Spinal cord (tissue), 10 donors: ENCODE measurements around the gene CLIP1. TPM values are rescaled to one million over a fixed set of nuclear protein-coding genes. Genes with fewer than 3 reads are reported as not detected.
"Not testable (repeated sequence)": the region's sequence is repeated elsewhere in the genome, so short reads cannot be mapped to it uniquely, and the experiment has no call there.

Experiments used
- DNase-seq, 6 donors: peaks; one replicate each; pipeline versions ENCODE4 v3.0.0 to v3.0.0-alpha.2; 2013 to 2015; ENCODE audit warnings: low spot score in 6 of 6, low read depth in 4 of 6
- H3K27ac ChIP-seq: one replicate; pipeline ENCODE4 v1.5.1; 2013; ENCODE audit warnings: low read depth, low read length, control low read depth
- H3K27me3 ChIP-seq: one replicate; pipeline ENCODE4 v1.6.1; 2013; ENCODE audit warnings: low read length; ENCODE audit not compliant: control insufficient read depth, insufficient read depth
- H3K36me3 ChIP-seq: one replicate; pipeline ENCODE4 v1.6.1; 2013; ENCODE audit warnings: low read length; ENCODE audit not compliant: control insufficient read depth, insufficient read depth
- H3K4me1 ChIP-seq: one replicate; pipeline ENCODE4 v1.6.1; 2013; ENCODE audit warnings: low read length; ENCODE audit not compliant: control insufficient read depth, insufficient read depth
- H3K4me3 ChIP-seq: one replicate; pipeline ENCODE4 v1.5.1; 2013; ENCODE audit warnings: low read depth, low read length, control low read depth
- H3K9me3 ChIP-seq: one replicate; pipeline ENCODE4 v1.6.1; 2013; ENCODE audit warnings: low read length; ENCODE audit not compliant: control insufficient read depth, insufficient read depth
- WGBS: methylation state at CpG from one replicate; pipeline ENCODE4 v1.1.5; 2013; ENCODE audit warnings: missing lambda C conversion rate; ENCODE audit not compliant: insufficient coverage; 5-methylcytosine and 5-hydroxymethylcytosine counted together
- long read RNA-seq, 4 donors: transcript quantifications; one replicate each; lab custom pipeline, GENCODE V29; 2026
- polyA plus RNA-seq, 2 donors: library from polyadenylated mRNA; unstranded; fragments of 120-200 nt; gene quantifications; one replicate each; pipeline ENCODE4 v1.2.1, GENCODE V29; 2013; ENCODE audit not compliant: insufficient read length in 2 of 2
- total RNA-seq, 2 donors: library from RNA; depleted of rRNA in 1 of 2; stranded (reverse); fragments of 120-200 nt in 1 of 2; fragments of >200 nt in 1 of 2; gene quantifications; one replicate each; pipeline versions ENCODE4 v1.2.3 to v1.2.4, GENCODE V29; 2013 to 2014
- donor health status: healthy.

CLIP1 gene
- total RNA-seq (10 to 100 TPM; 52.1 to 53.6 TPM), polyA plus RNA-seq (10 to 100 TPM; 52.2 to 53.6 TPM)
- long read RNA-seq, donor 1, partial matches to known transcripts = 5 of 10 reads
- long read RNA-seq, donor 1, other reads (novel, unspliced or antisense) = 0 of 10 reads
- long read RNA-seq, donor 2, partial matches to known transcripts = 0 of 1 reads
- long read RNA-seq, donor 2, other reads (novel, unspliced or antisense) = 0 of 1 reads
- long read RNA-seq, donor 3, partial matches to known transcripts = 7 of 8 reads
- long read RNA-seq, donor 3, other reads (novel, unspliced or antisense) = 0 of 8 reads
- long read RNA-seq, donor 4, partial matches to known transcripts = 0 of 3 reads
- long read RNA-seq, donor 4, other reads (novel, unspliced or antisense) = 0 of 3 reads

DNA sequence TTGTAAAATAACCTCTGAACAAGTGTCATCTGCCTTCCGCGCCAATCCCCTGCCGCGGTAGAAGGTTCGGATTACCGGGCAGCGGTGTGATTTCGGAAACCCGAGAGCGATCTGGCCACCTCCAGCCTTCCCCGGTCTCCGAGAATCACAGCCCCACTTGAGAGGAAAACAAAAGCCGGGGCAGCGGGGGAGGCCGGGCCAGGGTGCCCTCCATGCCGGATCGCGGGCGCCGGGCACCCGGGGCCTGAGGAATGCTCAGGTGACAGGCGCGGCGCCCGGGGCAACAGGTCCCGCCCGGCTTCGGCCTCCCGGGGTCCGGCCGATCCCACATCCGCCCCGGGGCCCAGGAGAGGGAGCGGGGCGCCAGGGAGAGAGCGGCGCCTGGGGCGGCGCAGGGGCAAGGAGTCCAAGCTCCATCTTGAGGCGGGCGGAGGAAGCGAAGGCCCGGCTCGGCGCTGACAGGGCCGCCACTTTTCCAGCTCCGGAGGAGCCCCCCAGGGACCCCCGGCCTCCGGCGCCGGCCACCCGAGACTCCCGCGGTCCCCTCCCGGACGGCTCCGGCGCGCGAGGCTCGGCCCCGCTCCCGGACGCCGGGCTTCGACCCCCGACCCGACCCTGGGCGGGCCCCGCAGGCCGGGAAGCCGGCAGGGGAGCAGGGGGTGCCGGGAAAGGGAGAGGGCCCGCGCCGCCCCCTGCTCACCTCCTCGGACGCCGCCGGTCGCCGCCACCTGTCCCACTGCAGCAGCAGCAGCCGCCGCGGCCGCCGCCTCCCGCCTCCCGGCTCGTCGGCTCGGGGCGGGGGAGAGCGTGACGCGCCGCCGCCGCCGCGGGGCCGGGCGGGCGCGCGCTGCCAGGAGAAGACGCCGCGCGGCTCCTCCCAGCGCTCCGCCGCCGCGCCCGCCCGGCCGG lies at the start of gene CLIP1:
TSS of gene CLIP1 (minus strand) at position 849 of the 909 bp plus-strand sequence. CDS start 42,217 bp downstream, outside the sequence.
- H3K4me1 ChIP-seq = peaks cover 25% of the 10 kb centered on the region
- WGBS = under 1% methylated on average over 118 of the region's 118 CpGs

DNA sequence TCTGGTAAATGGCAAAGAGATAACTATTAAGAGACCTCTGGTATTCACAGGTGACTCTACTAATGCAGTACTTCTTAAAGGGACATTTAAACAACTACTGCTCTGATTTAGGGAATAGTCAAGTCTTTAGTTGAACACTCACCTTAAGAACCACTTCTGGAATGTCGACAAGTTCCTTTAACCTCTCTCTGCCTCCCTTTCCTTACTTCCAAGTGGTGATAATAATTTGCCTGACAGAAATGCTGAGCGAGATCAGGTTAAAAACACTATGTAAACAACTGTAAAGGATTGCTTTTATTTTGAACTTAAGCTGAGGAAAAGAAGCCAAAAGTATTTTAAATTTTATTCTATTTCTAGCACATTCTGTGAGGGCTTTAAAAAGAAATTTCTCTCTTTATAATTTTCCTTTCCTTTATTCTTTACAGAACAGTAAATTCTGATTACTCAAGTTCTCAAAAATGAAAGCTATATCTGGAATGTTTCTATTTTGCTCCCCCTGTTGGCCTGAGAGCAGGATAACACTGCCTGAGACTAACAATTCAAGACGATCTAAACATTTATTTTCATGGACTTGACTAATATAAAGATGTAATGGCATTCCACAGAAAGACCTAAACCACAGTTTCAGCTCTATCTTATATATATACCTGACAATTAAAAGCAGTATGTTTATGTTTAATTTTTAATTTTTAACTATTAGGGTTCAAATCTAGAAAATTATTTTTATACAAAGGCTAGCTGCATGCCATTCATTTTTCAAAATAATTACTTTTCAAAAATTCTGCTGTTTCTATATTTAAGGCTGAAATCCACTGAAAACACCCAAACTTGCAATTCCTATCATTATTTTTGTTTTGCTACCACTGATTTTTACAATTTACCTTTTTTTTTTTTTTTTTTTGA lies 49.1 kb upstream of the CLIP1 start:
- Histone ChIP-seq H3K36me3 (peaks cover 43% of the 10 kb centered on the region), H3K9me3 (no peaks in the 10 kb centered on the region), H3K27ac (peak overlapping the region; percentile 25), H3K27me3 (no peaks in the 10 kb centered on the region), H3K4me1 (no peaks in the 10 kb centered on the region), H3K4me3 (no peak overlapping the region)
- peak; percentile 9 to 87 (median 47) for DNase-seq
- WGBS = no CpG with 5 or more reads among the region's 3 CpGs

More for the DNA sequence above, at the start of gene CLIP1:
- Histone ChIP-seq H3K36me3 (peaks cover under 1% of the 10 kb centered on the region), H3K9me3 (no peaks in the 10 kb centered on the region), H3K27ac (peak within 1 kb of the TSS; percentile 96), H3K4me3 (peak within 1 kb of the TSS; percentile 87), H3K27me3 (no peaks in the 10 kb centered on the region)
- peak in 4 of 6 donors; percentile 23 to 85 (median 56) for DNase-seq

DNA sequence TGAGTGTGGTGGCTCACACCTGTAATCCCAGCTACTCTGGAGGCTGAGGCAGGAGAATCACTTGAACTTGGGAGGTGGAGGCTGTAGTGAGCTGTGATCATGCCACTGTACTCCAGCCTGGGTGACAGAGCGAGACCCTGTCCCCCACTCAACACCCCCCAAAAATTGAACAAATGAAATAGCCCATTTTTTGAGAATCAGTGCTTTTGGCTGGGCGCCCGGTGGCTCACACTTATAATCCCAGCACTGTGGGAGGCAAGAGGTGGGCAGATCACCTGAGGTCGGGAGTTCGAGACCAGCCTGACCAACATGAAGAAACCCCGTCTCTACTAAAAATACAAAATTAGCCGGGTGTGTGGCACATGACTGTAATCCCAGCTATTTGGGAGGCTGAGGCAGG lies 48.1 kb upstream of the CLIP1 start:
- not testable (repeated sequence) for H3K4me3 ChIP-seq, H3K9me3 ChIP-seq, H3K27me3 ChIP-seq, H3K4me1 ChIP-seq, DNase-seq, H3K27ac ChIP-seq
- H3K36me3 ChIP-seq = peaks cover 33% of the 10 kb centered on the region
- WGBS = no CpG with 5 or more reads among the region's 7 CpGs

DNA sequence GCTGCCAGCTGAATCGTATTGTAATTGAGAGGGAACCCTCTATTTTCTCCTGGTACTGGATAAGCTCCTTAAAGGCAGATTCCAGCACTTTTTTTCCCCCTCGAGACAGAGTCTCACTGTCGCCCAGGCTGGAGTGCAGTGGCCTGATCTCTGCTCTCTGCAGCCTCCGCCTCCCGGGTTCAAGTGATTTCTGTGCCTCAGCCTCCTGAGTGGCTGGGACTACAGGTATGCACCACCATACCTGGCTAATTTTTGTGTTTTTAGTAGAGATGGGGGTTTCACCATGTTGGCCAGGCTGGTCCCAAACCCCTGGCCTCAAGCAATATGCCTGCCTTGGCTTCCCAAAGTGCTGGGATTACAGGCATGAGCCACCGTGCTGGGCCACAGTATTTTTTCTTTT lies 47.4 kb upstream of the CLIP1 start:
- not testable (repeated sequence) for H3K4me3 ChIP-seq, H3K4me1 ChIP-seq, H3K9me3 ChIP-seq, DNase-seq, H3K27me3 ChIP-seq, H3K27ac ChIP-seq
- H3K36me3 ChIP-seq = peaks cover 26% of the 10 kb centered on the region
- WGBS = 92% methylated on average over 6 of the region's 6 CpGs

DNA sequence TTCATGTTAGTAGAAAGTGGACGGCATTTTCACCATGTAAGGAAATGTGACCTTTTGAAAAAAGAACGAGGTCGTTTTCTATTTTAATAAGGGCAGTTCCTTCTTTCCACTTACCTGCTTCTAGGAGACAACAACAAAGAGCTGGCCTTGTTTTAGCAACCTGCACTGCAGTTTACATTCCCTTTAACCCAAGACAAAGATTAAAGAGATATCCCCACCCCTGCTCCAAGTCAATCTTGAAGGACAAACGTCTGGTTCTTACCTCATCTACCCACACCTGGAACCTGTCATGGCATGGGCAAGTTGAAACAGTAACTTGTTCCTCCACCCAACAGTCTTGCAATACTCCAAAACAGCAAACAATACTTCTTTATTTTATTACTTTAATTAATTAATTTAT lies 45.5 kb upstream of the CLIP1 start:
- H3K4me1 ChIP-seq = no peaks in the 10 kb centered on the region
- H3K27me3 ChIP-seq = no peaks in the 10 kb centered on the region
- peaks cover 12% of the 10 kb centered on the region for H3K36me3 ChIP-seq
- no peak overlapping the region for H3K4me3 ChIP-seq
- no peak for DNase-seq
- 82% methylated on average over 2 of the region's 4 CpGs for WGBS
- H3K9me3 ChIP-seq = no peaks in the 10 kb centered on the region
- no peak overlapping the region for H3K27ac ChIP-seq

DNA sequence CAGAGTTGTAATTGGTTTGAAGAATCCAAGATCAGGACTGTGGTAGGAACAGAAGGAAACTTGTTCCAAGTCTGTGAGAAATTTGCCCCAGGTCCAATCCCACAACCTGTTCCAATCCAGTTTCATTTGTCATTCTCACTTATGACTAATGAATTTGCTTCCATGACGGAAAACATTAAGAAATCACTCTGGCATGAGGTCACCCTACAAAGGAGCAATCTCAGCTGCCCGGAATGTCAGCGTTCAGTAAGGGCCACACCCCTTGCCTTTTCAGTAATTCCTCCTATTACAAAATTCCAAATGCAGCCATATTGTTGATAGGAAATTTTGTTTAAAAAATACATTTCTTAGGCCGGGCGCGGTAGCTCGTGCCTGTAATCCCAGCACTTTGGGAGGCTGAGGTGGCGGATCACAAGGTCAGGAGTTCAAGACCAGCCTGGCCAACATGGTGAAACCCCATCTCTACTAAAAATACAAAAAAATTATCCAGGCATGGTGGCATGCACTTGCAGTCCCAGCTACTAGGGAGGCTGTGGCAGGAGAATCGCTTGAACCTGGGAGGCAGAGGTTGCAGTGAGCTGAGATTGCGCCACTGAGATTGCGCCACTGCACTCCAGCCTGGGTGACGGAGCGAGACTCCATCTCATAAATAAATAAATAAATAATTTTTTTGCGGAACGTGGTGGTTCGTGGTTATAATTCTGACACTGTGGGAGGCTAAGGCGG lies 42.0 kb upstream of the CLIP1 start:
- not testable (repeated sequence) for H3K27me3 ChIP-seq, DNase-seq, H3K27ac ChIP-seq, H3K4me1 ChIP-seq, H3K9me3 ChIP-seq, H3K4me3 ChIP-seq, H3K36me3 ChIP-seq
- 80% methylated on average over 1 of the region's 17 CpGs for WGBS

DNA sequence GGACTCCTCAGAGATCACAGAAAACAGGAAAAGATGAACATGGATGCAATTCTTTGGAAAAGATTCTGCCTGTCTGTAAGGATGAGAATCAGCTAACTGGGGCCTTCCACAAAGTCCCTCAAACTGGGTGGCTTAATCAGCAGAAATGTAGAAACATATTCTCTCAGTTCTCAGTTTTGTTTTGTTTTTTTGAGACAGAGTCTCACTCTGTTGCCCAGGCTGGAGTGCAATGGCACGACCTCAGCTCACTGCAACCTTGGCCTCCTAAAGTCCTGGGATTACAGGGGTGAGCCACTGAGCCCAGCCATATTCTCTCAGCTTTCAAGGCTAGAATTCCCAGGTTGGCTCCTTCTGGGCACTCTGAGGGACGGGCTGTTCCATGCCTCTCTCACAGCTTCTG lies 38.2 kb upstream of the CLIP1 start:
- Histone ChIP-seq H3K27ac (no peak overlapping the region), H3K27me3 (no peaks in the 10 kb centered on the region), H3K36me3 (no peaks in the 10 kb centered on the region), H3K4me3 (no peak overlapping the region), H3K4me1 (no peaks in the 10 kb centered on the region), H3K9me3 (no peaks in the 10 kb centered on the region)
- 71% methylated on average over 2 of the region's 2 CpGs for WGBS
- DNase-seq = no peak

DNA sequence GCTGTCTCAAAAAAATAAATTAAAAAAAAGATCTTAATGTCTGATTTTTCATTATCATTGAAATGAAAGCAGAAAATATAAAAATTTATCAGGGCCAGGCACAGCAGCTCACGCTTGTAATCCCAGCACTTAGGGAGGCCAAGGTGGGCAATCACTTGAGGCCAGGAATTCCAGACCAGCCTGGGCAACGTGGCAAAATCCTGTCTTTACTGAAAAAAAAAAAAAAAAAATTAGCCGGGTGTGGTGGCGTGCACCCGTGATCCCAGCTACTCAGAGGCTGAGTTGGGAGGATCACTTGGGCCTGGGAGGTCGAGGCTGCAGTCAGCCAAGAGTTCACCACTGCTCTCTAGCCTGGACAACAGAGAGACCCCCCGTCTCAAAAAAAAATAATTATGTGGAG lies 37.6 kb upstream of the CLIP1 start:
- WGBS = 80% methylated on average over 1 of the region's 7 CpGs
- H3K4me1 ChIP-seq = no peaks in the 10 kb centered on the region
- H3K9me3 ChIP-seq = no peaks in the 10 kb centered on the region
- no peak for DNase-seq
- H3K36me3 ChIP-seq = no peaks in the 10 kb centered on the region
- no peak overlapping the region for H3K27ac ChIP-seq
- H3K4me3 ChIP-seq = no peak overlapping the region
- H3K27me3 ChIP-seq = no peaks in the 10 kb centered on the region
